Ectodermal cell (in vitro differentiated cells): ENCODE measurements around the gene ACTG2. TPM values are rescaled to one million over a fixed set of nuclear protein-coding genes. Genes with fewer than 3 reads are reported as not detected.

Source experiments
- H3K27ac ChIP-seq: 2 replicates; pipeline ENCODE4 v1.7.0; 2013; ENCODE audit warnings: mild to moderate bottlenecking, low read depth, low read length; ENCODE audit not compliant: insufficient read depth, poor library complexity, severe bottlenecking
- H3K27me3 ChIP-seq: 2 replicates; pipeline ENCODE4 v1.7.0; 2013; ENCODE audit warnings: mild to moderate bottlenecking, low read length; ENCODE audit not compliant: insufficient read depth, control insufficient read depth, poor library complexity, severe bottlenecking
- H3K36me3 ChIP-seq: one replicate; pipeline ENCODE4 v1.7.0; 2013; ENCODE audit warnings: low read length; ENCODE audit not compliant: control insufficient read depth, insufficient read depth
- H3K4me1 ChIP-seq: one replicate; pipeline ENCODE4 v1.7.0; 2013; ENCODE audit warnings: low read length; ENCODE audit not compliant: control insufficient read depth, insufficient read depth
- H3K4me3 ChIP-seq: 2 replicates; pipeline ENCODE4 v1.7.0; 2013; ENCODE audit warnings: low read depth, low read length, control low read depth; ENCODE audit not compliant: insufficient read depth
- H3K9me3 ChIP-seq: 2 replicates; pipeline ENCODE4 v1.7.0; 2013; ENCODE audit warnings: mild to moderate bottlenecking, low read length, moderate library complexity; ENCODE audit not compliant: control insufficient read depth
- WGBS, 2 experiments: methylation state at CpG; one replicate each; pipeline ENCODE4 v1.1.7; 2013; ENCODE audit warnings: missing lambda C conversion rate in 2 of 2; 5-methylcytosine and 5-hydroxymethylcytosine counted together
- polyA plus RNA-seq, 4 experiments: library from polyadenylated mRNA; stranded (reverse); fragments of 50-300 nt; gene quantifications; one replicate each; pipeline ENCODE4 v1.2.3, GENCODE V29; 2013

ACTG2 gene
- 6.6 TPM for polyA plus RNA-seq (2013, experiment 1 of 4)
- polyA plus RNA-seq (2013, experiment 2 of 4) = 3.9 TPM
- 4.9 TPM for polyA plus RNA-seq (2013, experiment 3 of 4)
- polyA plus RNA-seq (2013, experiment 4 of 4) = 6.2 TPM

DNA sequence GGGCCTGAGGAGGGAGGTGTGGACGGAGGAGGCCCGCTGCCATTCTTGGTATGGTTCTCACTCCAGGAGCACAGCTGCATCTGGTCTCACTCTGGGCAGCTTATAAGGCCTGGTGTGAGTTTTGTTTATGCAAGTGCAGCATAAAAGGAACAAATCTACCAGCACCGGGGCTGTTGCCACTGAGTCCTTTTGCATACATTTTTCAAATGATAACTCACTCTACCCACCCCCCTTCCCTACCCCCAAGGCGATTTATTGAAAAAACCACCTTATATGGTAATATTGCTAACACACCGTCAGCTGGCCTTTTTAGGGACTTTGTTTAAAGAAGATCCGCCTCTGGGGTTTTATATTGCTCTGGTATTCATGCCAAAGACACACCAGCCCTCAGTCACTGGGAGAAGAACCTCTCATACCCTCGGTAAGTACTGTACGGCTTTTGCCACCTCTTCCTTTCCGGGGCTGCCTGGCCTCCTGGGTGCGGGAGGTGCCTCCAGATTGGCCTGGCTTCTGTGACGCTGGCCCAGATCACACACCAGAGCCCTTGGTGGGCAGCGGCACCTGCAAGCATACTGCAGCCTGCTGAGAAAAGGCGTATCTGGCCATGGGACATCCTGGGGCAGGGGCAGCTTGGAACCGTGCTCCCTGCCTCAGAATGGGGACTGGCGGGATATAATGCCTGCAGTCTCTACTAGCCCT is at the start of gene ACTG2:
Gene ACTG2 (plus strand): TSS at position 378 of the 699 bp plus-strand sequence. CDS start 8,304 bp downstream, outside the sequence.
- Histone ChIP-seq H3K27ac (no peak within 1 kb of the TSS), H3K4me3 (no peak within 1 kb of the TSS), H3K9me3 (no peaks in the 10 kb centered on the region), H3K27me3 (no peaks in the 10 kb centered on the region), H3K36me3 (no peaks in the 10 kb centered on the region), H3K4me1 (peaks cover 4% of the 10 kb centered on the region)
- WGBS, 2 experiments = 78 to 81% methylated on average over 15 of the region's 15 CpGs

DNA sequence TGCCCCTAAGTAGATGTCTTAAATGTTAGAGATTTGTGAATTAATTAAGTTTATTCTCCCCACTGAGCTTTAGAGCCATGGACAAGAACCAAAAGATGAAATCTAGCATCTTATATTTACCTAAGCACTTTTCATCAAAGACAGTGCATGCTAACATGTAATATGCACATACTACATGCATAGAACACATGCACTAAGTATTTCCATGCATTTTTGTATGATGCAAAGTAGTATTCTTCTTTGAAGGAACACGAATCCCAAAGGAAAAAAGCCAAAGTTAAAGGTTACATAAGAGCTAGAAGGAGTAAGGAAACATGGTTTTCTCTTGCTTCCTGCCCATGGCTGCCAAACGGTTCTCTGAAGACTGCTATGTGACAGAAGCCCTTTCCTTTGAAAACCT is 48.7 kb upstream of the ACTG2 start:
- Histone ChIP-seq H3K9me3 (no peaks in the 10 kb centered on the region), H3K4me3 (no peak overlapping the region), H3K27me3 (no peaks in the 10 kb centered on the region), H3K36me3 (peaks cover 33% of the 10 kb centered on the region), H3K4me1 (no peaks in the 10 kb centered on the region), H3K27ac (no peak overlapping the region)
- WGBS, 2 experiments = 94 to 95% methylated on average over 2 of the region's 2 CpGs

DNA sequence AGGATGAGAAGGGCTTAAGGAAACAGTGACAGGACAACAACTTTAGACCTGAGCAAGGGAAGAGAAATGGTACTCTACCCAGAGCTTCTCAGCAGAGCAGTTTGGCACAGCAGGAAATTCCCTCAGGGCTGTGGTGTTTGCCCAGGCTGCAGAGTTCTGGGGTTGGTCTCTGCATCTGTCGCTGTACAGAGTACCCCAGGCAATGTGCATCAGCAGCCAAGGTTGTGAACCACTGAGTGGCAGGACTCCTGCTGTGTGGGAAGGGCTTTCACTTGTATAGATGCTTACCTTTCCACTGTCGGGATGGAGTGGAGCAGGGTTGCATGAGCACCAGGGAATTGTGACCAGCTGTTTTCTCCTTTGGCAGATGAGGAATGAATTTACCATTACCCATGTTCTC is 42.8 kb upstream of the ACTG2 start:
- no peak overlapping the region for H3K27ac ChIP-seq
- H3K4me1 ChIP-seq = no peaks in the 10 kb centered on the region
- WGBS, 2 experiments = 88 to 90% methylated on average over 2 of the region's 2 CpGs
- H3K4me3 ChIP-seq = no peak overlapping the region
- H3K27me3 ChIP-seq = no peaks in the 10 kb centered on the region
- H3K36me3 ChIP-seq = peaks cover 42% of the 10 kb centered on the region
- no peaks in the 10 kb centered on the region for H3K9me3 ChIP-seq

DNA sequence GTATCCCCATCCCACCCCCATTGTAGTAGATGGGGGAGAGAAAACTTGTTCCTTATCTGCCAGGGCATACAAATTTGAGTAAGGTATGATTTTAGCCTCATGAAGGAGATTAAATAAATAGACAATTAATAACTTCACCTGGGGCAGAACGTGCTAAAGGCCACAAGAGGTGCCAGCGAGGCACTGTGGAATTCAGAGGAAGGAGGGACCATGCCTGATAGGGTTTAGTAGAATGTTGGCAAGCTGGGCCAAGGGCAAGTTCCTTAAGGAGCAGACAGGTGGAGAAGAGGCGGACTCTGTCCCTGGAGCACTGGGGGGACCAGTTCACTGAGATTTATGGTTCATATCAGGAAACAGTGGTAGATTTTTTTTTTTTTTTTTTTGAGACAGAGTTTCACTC is 41.5 kb upstream of the ACTG2 start:
- Histone ChIP-seq H3K9me3 (no peaks in the 10 kb centered on the region), H3K36me3 (peaks cover 39% of the 10 kb centered on the region), H3K4me1 (no peaks in the 10 kb centered on the region), H3K27ac (no peak overlapping the region), H3K4me3 (no peak overlapping the region), H3K27me3 (no peaks in the 10 kb centered on the region)
- 86 to 93% methylated on average over 3 of the region's 3 CpGs for WGBS, 2 experiments

DNA sequence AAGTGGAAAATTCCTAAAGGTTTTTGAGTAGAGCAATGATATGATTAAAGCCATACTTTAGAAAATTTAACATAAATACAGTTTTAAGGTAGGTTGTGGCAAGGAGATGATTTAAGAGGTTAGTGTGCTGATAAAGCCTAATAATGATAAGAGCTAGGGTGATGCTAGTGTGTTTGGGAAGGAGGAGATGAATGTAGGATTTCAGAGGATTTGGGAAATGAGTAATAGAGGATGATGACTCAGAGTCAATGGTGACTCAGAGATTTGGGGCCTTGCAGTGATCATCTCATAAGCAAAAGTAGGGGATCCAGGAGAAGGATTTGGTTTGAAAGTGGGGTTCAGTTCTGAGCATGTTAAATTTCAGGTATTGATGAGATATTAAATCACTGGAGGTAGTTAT is 40.8 kb upstream of the ACTG2 start:
- peaks cover 31% of the 10 kb centered on the region for H3K36me3 ChIP-seq
- H3K9me3 ChIP-seq = no peaks in the 10 kb centered on the region
- H3K4me1 ChIP-seq = no peaks in the 10 kb centered on the region
- no peak overlapping the region for H3K4me3 ChIP-seq
- no peaks in the 10 kb centered on the region for H3K27me3 ChIP-seq
- H3K27ac ChIP-seq = no peak overlapping the region

DNA sequence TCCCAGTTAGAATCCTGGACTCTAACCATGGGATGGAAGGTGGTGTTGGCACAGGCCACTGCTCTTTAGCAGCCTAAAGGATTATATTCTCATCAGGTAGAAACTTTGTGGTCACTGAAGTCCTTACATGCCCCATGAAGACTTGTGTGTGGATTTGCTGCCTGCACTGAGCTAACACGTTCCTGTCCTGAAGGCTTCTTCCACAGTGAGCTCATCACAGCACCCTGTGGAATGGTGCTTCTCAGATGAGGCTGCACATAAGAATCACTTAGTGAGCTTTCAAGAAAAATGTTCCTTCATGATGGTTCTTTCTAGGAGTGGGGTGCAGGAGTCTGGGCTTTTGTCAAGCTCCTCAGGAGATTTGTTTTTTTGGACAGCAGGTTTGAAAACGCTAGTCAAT is 37.3 kb upstream of the ACTG2 start:
- H3K36me3 ChIP-seq = peaks cover 17% of the 10 kb centered on the region

DNA sequence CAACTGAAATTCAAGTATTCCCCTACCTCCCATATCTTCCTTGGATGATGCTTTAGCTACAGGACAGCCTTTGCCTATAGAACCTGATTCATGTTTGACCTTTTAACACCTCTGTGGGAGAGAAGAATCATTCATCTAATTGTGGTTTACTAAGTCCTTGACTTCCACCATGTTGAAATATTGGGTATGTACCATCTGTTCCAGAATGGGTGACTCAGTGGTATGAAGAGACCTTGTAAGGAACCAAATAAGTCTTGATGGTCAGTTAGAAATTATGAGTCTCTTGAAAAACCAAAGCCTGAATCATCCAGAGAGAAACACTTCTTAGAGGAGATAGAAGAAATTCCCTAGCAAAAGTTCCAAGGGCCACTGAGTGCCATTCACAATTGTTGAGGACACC is 36.6 kb upstream of the ACTG2 start:
- no peaks in the 10 kb centered on the region for H3K27me3 ChIP-seq
- peaks cover 22% of the 10 kb centered on the region for H3K36me3 ChIP-seq
- H3K27ac ChIP-seq = no peak overlapping the region
- no peaks in the 10 kb centered on the region for H3K4me1 ChIP-seq
- H3K4me3 ChIP-seq = no peak overlapping the region
- no peaks in the 10 kb centered on the region for H3K9me3 ChIP-seq

More for the DNA sequence above, 37.3 kb upstream of the ACTG2 start:
- Histone ChIP-seq H3K9me3 (no peaks in the 10 kb centered on the region), H3K27me3 (no peaks in the 10 kb centered on the region), H3K4me3 (no peak overlapping the region), H3K27ac (no peak overlapping the region), H3K4me1 (no peaks in the 10 kb centered on the region)
- 93 to 99% methylated on average over 2 of the region's 2 CpGs for WGBS, 2 experiments

DNA sequence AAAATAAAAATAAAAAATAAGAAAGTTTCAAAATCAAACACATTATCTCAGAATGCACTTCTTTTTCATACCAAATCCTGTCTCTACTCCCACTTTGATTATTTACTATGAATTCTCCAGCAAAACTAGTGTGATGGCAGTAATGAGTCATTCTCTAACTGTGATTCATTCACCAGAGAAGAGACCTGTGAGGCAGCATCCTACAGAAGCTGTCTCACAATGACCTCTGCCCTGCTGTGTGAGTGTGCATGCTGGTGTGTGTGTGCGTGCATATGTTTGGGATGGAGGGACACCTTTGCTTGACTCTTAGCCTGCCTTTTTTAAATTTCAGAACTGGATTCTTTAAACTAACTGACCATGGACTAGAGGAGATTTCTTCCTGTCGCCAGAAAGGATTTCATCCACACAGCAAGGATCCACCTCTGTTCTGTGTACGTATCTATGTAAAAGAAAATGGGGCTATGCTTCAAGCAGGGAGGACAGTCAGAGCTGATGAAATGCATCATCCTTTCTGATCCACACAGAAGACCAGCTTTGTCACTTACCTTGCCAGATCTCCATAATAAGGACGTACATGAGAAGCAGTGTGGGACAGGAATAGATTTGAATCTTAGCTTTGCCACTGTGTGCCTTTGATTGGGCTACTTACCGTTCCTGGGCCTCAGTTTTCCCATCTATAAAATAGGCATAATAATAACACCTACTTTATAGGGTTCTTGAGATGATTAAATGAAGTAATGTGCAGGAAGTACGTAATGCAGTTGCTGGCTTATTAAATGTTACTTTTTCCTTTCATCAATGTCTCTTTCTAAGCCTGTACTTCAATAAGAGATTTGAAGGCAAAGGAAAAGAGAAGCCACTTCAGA is 32.9 kb upstream of the ACTG2 start:
- 87 to 97% methylated on average over 5 to 6 of the region's 6 CpGs for WGBS, 2 experiments

DNA sequence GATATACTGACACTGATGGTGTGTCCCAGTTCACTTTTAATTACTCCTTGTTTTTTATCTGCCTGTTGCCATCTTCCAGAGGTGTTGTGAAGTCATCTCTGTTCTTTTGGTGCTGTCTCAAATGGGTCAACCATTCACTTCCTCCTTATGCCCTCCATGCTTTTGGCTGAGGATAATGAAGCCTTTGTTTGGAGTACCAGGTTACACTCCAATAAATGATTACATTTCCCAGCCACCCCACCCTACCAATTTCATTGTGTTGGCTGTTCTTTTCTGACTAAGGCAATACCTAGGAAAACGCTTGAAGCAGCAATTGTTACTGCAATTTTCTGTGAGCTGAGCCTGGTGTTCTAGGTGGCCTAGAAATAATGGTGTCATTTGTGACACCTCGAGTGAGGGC is 29.8 kb upstream of the ACTG2 start:
- H3K27ac ChIP-seq = no peak overlapping the region
- no peaks in the 10 kb centered on the region for H3K27me3 ChIP-seq
- H3K9me3 ChIP-seq = no peaks in the 10 kb centered on the region
- no peaks in the 10 kb centered on the region for H3K4me1 ChIP-seq
- peaks cover 25% of the 10 kb centered on the region for H3K36me3 ChIP-seq
- 93 to 97% methylated on average over 2 of the region's 2 CpGs for WGBS, 2 experiments
- no peak overlapping the region for H3K4me3 ChIP-seq

More for the DNA sequence above, 32.9 kb upstream of the ACTG2 start:
- Histone ChIP-seq H3K27ac (no peak overlapping the region), H3K4me3 (no peak overlapping the region), H3K36me3 (peaks cover 25% of the 10 kb centered on the region), H3K27me3 (no peaks in the 10 kb centered on the region), H3K4me1 (no peaks in the 10 kb centered on the region), H3K9me3 (no peaks in the 10 kb centered on the region)

DNA sequence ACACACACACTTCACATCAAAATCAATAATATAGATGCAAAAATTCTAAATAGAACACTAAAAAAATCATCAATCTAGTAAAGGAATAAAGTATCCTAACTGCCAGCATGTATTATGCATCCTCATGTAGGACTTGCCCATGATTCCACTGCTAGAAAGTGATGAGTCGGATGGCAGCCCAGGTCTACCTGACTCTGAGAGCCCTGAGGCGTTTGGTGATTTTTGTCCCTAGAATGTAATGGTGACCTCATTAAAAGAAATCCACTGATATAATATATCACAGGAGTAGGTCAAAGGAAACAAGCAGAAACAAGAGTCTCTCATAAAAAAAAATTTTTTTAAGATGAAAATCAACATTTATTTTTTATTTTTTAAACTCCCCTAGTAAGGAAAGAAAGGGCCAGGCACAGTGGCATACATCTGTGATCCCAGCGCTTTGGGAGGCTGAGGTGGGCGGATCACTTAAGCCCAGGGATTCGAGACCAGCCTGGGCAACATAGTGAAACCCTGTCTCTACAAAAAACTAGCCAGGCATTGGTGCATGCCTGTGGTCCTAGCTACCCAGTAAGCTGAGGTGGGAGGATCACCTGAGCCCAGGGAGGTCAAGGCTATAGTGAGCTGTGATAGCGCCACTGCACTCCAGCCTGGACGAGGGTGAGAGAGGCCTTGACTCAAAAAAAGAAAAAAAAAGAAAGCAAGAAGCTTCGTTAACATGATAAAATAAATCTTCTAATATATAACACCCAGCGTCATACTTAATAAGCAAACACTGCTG is 24.4 kb upstream of the ACTG2 start:
- Histone ChIP-seq H3K27me3 (no peaks in the 10 kb centered on the region), H3K36me3 (peaks cover 9% of the 10 kb centered on the region), H3K4me3 (no peak overlapping the region), H3K9me3 (no peaks in the 10 kb centered on the region), H3K4me1 (no peaks in the 10 kb centered on the region), H3K27ac (no peak overlapping the region)
- WGBS, 2 experiments = 88 to 91% methylated on average over 7 to 8 of the region's 9 CpGs
